GM12865 (cell line): ENCODE data around the gene POLE.

Experiments
- DNase-seq: peaks from one replicate; pipeline ENCODE4 v3.0.0; 2010; ENCODE audit warnings: low read depth
- H3K4me3 ChIP-seq: 2 replicates; pipeline ENCODE4 v1.5.1; 2011; ENCODE audit warnings: mild to moderate bottlenecking, low read depth, low read length, control low read depth
- CTCF ChIP-seq: IDR thresholded peaks from 2 replicates; pipeline ENCODE4 v1.5.1; 2011; ENCODE audit warnings: low read length, control low read depth, low read depth, inconsistent platforms; ENCODE audit not compliant: insufficient read depth; ENCODE audit errors: missing control alignments

The POLE gene

GRCh38 chr12:132731574-132731973, 44.4 kb upstream of the POLE start:
- DNase-seq, result no peak
- H3K4me3 ChIP-seq, result no peak overlapping the region
- TF ChIP-seq CTCF, result no peak

GRCh38 chr12:132730353-132730752, 43.2 kb upstream of the POLE start:
- DNase-seq, result no peak

GRCh38 chr12:132729541-132730320, 42.6 kb upstream of the POLE start:
- TF ChIP-seq CTCF, result no peak
- no peak for DNase-seq
- H3K4me3 ChIP-seq, result no peak overlapping the region

More at GRCh38 chr12:132730353-132730752, 43.2 kb upstream of the POLE start:
- TF ChIP-seq CTCF, result no peak
- H3K4me3 ChIP-seq, result no peak overlapping the region

GRCh38 chr12:132728502-132728901, 41.4 kb upstream of the POLE start:
- no peak for TF ChIP-seq CTCF
- DNase-seq, result no peak
- H3K4me3 ChIP-seq, result no peak overlapping the region

- no peak for DNase-seq
- no peak for TF ChIP-seq CTCF
- H3K4me3 ChIP-seq, result no peak overlapping the region
Measured at GRCh38 chr12:132727091-132727794, 40.1 kb upstream of the POLE start.

- TF ChIP-seq CTCF, result no peak
Measured at GRCh38 chr12:132726386-132726785, 39.2 kb upstream of the POLE start.

More at GRCh38 chr12:132726386-132726785, 39.2 kb upstream of the POLE start:
- no peak for DNase-seq
- H3K4me3 ChIP-seq, result no peak overlapping the region
